HepG2 (cell line): ENCODE measurements around the gene TFDP2. TPM values are rescaled to one million over a fixed set of nuclear protein-coding genes. Genes with fewer than 3 reads are reported as not detected.

ENCODE experiments used
- ATAC-seq: fragments of 200-7000 bp; cut with Tn5 transposase; 3 replicates; pipeline ENCODE4 v1.9.1; 2020; ENCODE audit warnings: mild to moderate bottlenecking, moderate library complexity
- BruUV-seq: library from RNA; stranded (reverse); fragments of 400-500 nt; replicated peaks from 2 replicates; lab custom pipeline; 2021; lab: Mats Ljungman, UMichigan
- CTCF ChIA-PET: fragments of 300-600 bp; formaldehyde crosslinking; extraction: SDS; loops from one replicate; lab custom pipeline; 2021; ENCODE audit warnings: low total read pairs, inconsistent platforms, low intra/inter-chr PET ratio; lab: Yijun Ruan, JAX
- POLR2A ChIA-PET: fragments of 350-600 bp; sonication (Branson Sonifier 250); formaldehyde crosslinking; loops from one replicate; lab custom pipeline; 2020; ENCODE audit warnings: antibody characterized with exemption, inconsistent platforms; lab: Yijun Ruan, JAX
- DNase-seq: peaks from one replicate; pipeline ENCODE4 v3.0.0-alpha.2; 2015; ENCODE audit warnings: low spot score
- FAIRE-seq: peaks from 3 replicates; lab custom pipeline; 2011; peaks lifted over from hg19 to GRCh38; lab: Jason Lieb, UNC
- H2AFZ ChIP-seq: one replicate; pipeline ENCODE4 v1.6.1; 2011; ENCODE audit warnings: low read length, inconsistent platforms
- H3K27ac ChIP-seq: fragments of 300-600 bp; 3 replicates; pipeline ENCODE4 v1.8.0; 2011; ENCODE audit warnings: mixed run types, mild to moderate bottlenecking, mixed read lengths, low read length, inconsistent platforms; ENCODE audit not compliant: insufficient read depth; ENCODE audit errors: extremely low read length
- H3K27me3 ChIP-seq, 2 experiments: fragments of 200-600 bp in 1 of 2; 2 replicates in 1 of 2; 3 replicates in 1 of 2; pipeline versions ENCODE4 v1.6.0 to v1.8.0; 2011; ENCODE audit warnings: low read length in 2 of 2, mild to moderate bottlenecking in 2 of 2, moderate library complexity in 2 of 2, inconsistent platforms in 1 of 2; ENCODE audit not compliant: insufficient read depth in 2 of 2, control insufficient read depth in 1 of 2
- H3K36me3 ChIP-seq, 2 experiments: fragments of 200-600 bp in 1 of 2; replicated peaks in 1 of 2; 2 replicates in 1 of 2; 3 replicates in 1 of 2; pipeline versions ENCODE4 v1.5.1 to v1.8.0; 2011; ENCODE audit warnings: low read length in 2 of 2, inconsistent platforms in 1 of 2; ENCODE audit not compliant: insufficient read depth in 2 of 2, control insufficient read depth in 1 of 2
- H3K4me1 ChIP-seq: 2 replicates; pipeline ENCODE4 v1.5.1; 2012; ENCODE audit warnings: low read length, inconsistent platforms; ENCODE audit not compliant: insufficient read depth
- H3K4me2 ChIP-seq: 2 replicates; pipeline ENCODE4 v1.6.0; 2011; ENCODE audit warnings: low read depth, low read length, inconsistent platforms
- H3K4me3 ChIP-seq, 3 experiments: fragments of 200-600 bp in 1 of 3; sonication (generic), shearing (Covaris generic) in 1 of 3; replicated peaks in 1 of 3; 2 replicates each; pipeline ENCODE4 v1.5.1; 2011 to 2016; ENCODE audit warnings: low read length in 3 of 3, inconsistent platforms in 2 of 3, low read depth in 2 of 3, mild to moderate bottlenecking in 2 of 3, control low read depth in 1 of 3, mixed read lengths in 1 of 3; ENCODE audit not compliant: insufficient read depth in 1 of 3
- H3K79me2 ChIP-seq: one replicate; pipeline ENCODE4 v1.6.1; 2011; ENCODE audit warnings: low read length, inconsistent platforms; ENCODE audit not compliant: insufficient read depth
- H3K9ac ChIP-seq: 2 replicates; pipeline ENCODE4 v1.6.0; 2011; ENCODE audit warnings: mild to moderate bottlenecking, low read depth, low read length, inconsistent platforms; ENCODE audit not compliant: insufficient read depth
- H3K9me3 ChIP-seq: 2 replicates; pipeline ENCODE4 v1.5.1; 2012; ENCODE audit warnings: mild to moderate bottlenecking, low read length
- H4K20me1 ChIP-seq: 2 replicates; pipeline ENCODE4 v1.6.0; 2011; ENCODE audit warnings: inconsistent platforms, mild to moderate bottlenecking, low read length, moderate library complexity; ENCODE audit not compliant: insufficient read depth
- CHCHD3 ChIP-seq: sonication (generic); formaldehyde crosslinking; IDR thresholded peaks from 2 replicates; pipeline ENCODE4 v1.8.0; 2022; ENCODE audit warnings: mild to moderate bottlenecking, missing genetic modification reagents, moderate library complexity
- KDM6A ChIP-seq: IDR thresholded peaks from 2 replicates; pipeline ENCODE4 v1.6.1; 2016; ENCODE audit warnings: low read depth
- LRRFIP1 ChIP-seq: sonication (generic); formaldehyde crosslinking; conservative IDR thresholded peaks from 2 replicates; pipeline ENCODE4 v1.4.0; 2020; ENCODE audit warnings: missing genetic modification reagents
- PRMT3 ChIP-seq: sonication (generic); formaldehyde crosslinking; IDR thresholded peaks from 2 replicates; pipeline ENCODE4 v1.8.1; 2022; ENCODE audit warnings: low read depth, mild to moderate bottlenecking, moderate library complexity, missing genetic modification reagents, borderline replicate concordance
- RBM39 ChIP-seq: fragments of 200-400 bp; formaldehyde crosslinking; IDR thresholded peaks from one replicate; pipeline ENCODE4 v1.6.1; 2018; ENCODE audit warnings: antibody characterized with exemption, mild to moderate bottlenecking, low read depth, low read length; ENCODE audit not compliant: poor library complexity, severe bottlenecking
- SATB2 ChIP-seq: sonication (generic); formaldehyde crosslinking; IDR thresholded peaks from 2 replicates; pipeline ENCODE4 v1.5.0; 2020; ENCODE audit warnings: missing genetic modification reagents
- ZFP1 ChIP-seq: IDR thresholded peaks from 2 replicates; pipeline ENCODE4 v1.6.1; 2016
- ZNF350 ChIP-seq: sonication (generic); formaldehyde crosslinking; IDR thresholded peaks from 2 replicates; pipeline ENCODE4 v1.4.0; 2020; ENCODE audit warnings: mild to moderate bottlenecking, low read depth, missing genetic modification reagents, borderline replicate concordance
- ZNF513 ChIP-seq: sonication (generic); formaldehyde crosslinking; conservative IDR thresholded peaks from 2 replicates; pipeline ENCODE4 v1.5.0; 2020; ENCODE audit warnings: missing genetic modification reagents
- ZNF850 ChIP-seq: sonication (generic); formaldehyde crosslinking; conservative IDR thresholded peaks from 2 replicates; pipeline ENCODE4 v1.9.0; 2021; ENCODE audit warnings: mild to moderate bottlenecking, missing genetic modification reagents
- ZSCAN22 ChIP-seq: sonication (generic); formaldehyde crosslinking; IDR thresholded peaks from 2 replicates; pipeline ENCODE4 v1.4.0; 2020; ENCODE audit warnings: mild to moderate bottlenecking, missing genetic modification reagents
- WGBS: methylation state at CpG from one replicate; pipeline ENCODE4 v1.1.6; 2017; ENCODE audit warnings: low lambda C conversion rate; 5-methylcytosine and 5-hydroxymethylcytosine counted together
- in situ Hi-C: cut with HindIII; loops from 2 replicates; pipeline ENCODE4 v1.10.0; 2017; ENCODE audit warnings: low pct_unique_long_range_greater_than_20kb; ENCODE audit not compliant: extremely low pct_ligation_motif_present
- intact Hi-C: fragments of 100-400 bp; cut with micrococcal nuclease; formaldehyde crosslinking; loops from one replicate; pipeline ENCODE4 v1.10.0; 2022; ENCODE audit not compliant: unreplicated experiment
- polyA plus RNA-seq, 8 experiments: library from polyadenylated mRNA; depleted of rRNA in 3 of 8; stranded (reverse) in 7 of 8; unstranded in 1 of 8; fragments of >200 nt; fragmentation: Illumina TruSeq in 4 of 8; extraction: Trizol in 4 of 8; gene quantifications; 2 replicates each; pipeline versions ENCODE4 v1.2.1 to v1.2.3, GENCODE V29; 2011 to 2016; ENCODE audit warnings: low read depth in 4 of 8, missing spikeins in 1 of 8, mixed read lengths in 1 of 8; ENCODE audit not compliant: insufficient read depth in 1 of 8
- total RNA-seq, 5 experiments: library from RNA; depleted of rRNA; stranded (reverse); fragments of >200 nt; fragmentation: Illumina TruSeq; extraction: Trizol; gene quantifications; 2 replicates each; pipeline ENCODE4 v1.2.3, GENCODE V29; 2016; ENCODE audit warnings: low read depth in 1 of 5
- TF ChIP-seq, protein P1 (sequence below): sonication (generic); formaldehyde crosslinking; IDR thresholded peaks from 2 replicates; pipeline ENCODE4 v1.5.1; 2020; ENCODE audit warnings: missing genetic modification reagents, mild to moderate bottlenecking, borderline replicate concordance

The TFDP2 gene
- total and polyA plus RNA-seq, 2 of the 13 experiments (the other 11 are each of a cell fraction or from before 2014, with no cell fraction given) = 17.9 to 37.4 TPM

DNA sequence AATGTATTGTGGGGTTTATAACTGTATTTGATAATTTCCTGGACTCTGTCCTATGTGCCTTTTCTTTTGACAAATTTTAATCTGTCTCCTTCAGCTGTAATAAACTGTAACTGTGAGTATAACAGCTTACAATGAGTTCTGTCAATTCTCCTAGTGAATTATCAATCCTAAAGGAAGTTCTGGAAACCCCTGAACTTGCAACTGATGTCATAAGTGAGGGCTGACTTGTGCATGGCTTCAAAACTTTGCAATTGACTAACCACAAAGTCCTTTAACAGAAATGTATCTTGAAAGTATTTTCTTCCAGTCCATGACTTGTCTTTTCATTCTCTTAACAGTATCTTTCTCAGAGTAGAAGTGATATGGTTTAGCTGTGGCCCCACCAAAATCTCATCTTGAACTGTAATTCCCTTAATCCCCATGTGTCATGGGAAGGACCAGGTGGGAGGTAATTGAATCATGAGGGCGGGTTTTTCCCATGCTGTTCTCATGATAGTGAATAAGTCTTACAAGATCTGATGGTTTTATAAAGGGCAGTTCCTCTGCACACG, 108.3 kb downstream of the TFDP2 start:
- no peaks in the 10 kb centered on the region for H4K20me1 ChIP-seq
- H3K4me1 ChIP-seq = no peaks in the 10 kb centered on the region
- BruUV-seq = no TSS peak
- WGBS = 100% methylated on average over 2 of the region's 2 CpGs
- no peak overlapping the region for H3K4me2 ChIP-seq
- intact Hi-C loops = no loop called here
- no peak overlapping the region for H3K27ac ChIP-seq
- no peak overlapping the region for H3K4me3 ChIP-seq
- TF ChIP-seq SATB2 (CRISPR knock-in tag) (no peak), CHCHD3 (CRISPR knock-in tag) (no peak), ZSCAN22 (CRISPR knock-in tag) (no peak), KDM6A (CRISPR knock-in tag) (no peak), RBM39 (no peak), ZFP1 (CRISPR knock-in tag) (no peak), ZNF350 (CRISPR knock-in tag) (no peak), ZNF850 (CRISPR knock-in tag) (no peak), PRMT3 (CRISPR knock-in tag) (no peak), LRRFIP1 (CRISPR knock-in tag) (no peak), ZNF513 (CRISPR knock-in tag) (no peak)
- TF ChIP-seq, protein P1, sequence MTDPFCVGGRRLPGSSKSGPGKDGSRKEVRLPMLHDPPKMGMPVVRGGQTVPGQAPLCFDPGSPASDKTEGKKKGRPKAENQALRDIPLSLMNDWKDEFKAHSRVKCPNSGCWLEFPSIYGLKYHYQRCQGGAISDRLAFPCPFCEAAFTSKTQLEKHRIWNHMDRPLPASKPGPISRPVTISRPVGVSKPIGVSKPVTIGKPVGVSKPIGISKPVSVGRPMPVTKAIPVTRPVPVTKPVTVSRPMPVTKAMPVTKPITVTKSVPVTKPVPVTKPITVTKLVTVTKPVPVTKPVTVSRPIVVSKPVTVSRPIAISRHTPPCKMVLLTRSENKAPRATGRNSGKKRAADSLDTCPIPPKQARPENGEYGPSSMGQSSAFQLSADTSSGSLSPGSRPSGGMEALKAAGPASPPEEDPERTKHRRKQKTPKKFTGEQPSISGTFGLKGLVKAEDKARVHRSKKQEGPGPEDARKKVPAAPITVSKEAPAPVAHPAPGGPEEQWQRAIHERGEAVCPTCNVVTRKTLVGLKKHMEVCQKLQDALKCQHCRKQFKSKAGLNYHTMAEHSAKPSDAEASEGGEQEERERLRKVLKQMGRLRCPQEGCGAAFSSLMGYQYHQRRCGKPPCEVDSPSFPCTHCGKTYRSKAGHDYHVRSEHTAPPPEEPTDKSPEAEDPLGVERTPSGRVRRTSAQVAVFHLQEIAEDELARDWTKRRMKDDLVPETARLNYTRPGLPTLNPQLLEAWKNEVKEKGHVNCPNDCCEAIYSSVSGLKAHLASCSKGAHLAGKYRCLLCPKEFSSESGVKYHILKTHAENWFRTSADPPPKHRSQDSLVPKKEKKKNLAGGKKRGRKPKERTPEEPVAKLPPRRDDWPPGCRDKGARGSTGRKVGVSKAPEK (CRISPR knock-in tag) = no peak
- no peak for FAIRE-seq
- ChIA-PET CTCF (no interaction called here), POLR2A (no interaction called here)
- no peaks in the 10 kb centered on the region for H3K9me3 ChIP-seq
- no peak for ATAC-seq
- no peak overlapping the region for H3K9ac ChIP-seq
- DNase-seq = no peak
- H3K36me3 ChIP-seq = 0 out of 5 replicates have a peak, but pooled peaks cover 0 to 2% of the 10 kb centered on the region in 2 experiments
- H3K79me2 ChIP-seq = no peaks in the 10 kb centered on the region
- no peaks in the 10 kb centered on the region for H3K27me3 ChIP-seq
- in situ Hi-C loops = no loop called here
- no peak overlapping the region for H2AFZ ChIP-seq
